ENCODE measurements around the gene ACSL5. TPM values are rescaled to one million over a fixed set of nuclear protein-coding genes. Genes with fewer than 3 reads are reported as not detected.
"Not testable (repeated sequence)": the region's sequence is repeated elsewhere in the genome, so short reads cannot be mapped to it uniquely, and the experiment has no call there.

Gene ACSL5
- total RNA-seq, 4 donors from 2014 or later = 2.2 to 7.0 (median 4.4) TPM

DNA sequence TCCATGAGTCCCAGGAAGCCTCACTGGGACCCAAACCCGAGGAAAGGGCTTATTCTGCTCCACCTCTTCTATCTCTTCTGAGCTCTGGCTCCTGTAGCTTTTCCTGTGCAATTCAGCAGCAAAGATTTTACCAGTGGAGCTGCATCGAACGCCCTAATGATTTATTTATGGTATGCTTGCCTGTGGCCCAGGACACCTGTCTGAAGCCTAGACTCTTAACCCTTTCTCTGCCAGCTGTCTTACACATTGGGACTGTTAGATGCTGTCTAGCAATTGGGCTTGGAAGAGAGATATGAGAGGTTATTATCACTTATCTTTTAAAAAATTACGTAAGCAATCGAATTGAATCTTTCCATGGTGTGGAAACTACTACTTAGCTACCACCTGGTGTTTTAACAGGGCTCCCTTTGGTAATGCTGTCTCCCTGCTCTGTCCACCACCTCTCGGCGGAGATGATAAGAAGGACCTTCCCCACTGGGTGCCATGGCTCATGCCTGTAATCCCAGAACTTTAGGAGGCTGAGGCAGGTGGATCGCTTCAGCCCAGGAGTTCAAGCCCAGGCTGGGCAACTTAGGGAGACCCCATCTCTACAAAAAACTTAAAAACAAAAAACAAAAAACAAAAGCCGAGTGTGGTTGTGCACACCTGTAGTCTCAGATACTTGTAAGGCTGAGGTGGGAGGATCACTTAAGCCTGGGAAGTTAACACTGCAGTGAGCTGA, 8.8 kb downstream of the ACSL5 start:
- WGBS, 2 donors = 55 to 71% methylated on average over 9 of the region's 9 CpGs
- no peak for DNase-seq (ENCODE audit: low spot score in 2 of 2)
- no peak overlapping the region for H3K4me3 ChIP-seq (ENCODE audit: low read depth, poor library complexity, severe bottlenecking)
- intact Hi-C loops (cut with DNase I; ENCODE audit: low total_unique reads) = no loop called here
- TF ChIP-seq, protein P1, sequence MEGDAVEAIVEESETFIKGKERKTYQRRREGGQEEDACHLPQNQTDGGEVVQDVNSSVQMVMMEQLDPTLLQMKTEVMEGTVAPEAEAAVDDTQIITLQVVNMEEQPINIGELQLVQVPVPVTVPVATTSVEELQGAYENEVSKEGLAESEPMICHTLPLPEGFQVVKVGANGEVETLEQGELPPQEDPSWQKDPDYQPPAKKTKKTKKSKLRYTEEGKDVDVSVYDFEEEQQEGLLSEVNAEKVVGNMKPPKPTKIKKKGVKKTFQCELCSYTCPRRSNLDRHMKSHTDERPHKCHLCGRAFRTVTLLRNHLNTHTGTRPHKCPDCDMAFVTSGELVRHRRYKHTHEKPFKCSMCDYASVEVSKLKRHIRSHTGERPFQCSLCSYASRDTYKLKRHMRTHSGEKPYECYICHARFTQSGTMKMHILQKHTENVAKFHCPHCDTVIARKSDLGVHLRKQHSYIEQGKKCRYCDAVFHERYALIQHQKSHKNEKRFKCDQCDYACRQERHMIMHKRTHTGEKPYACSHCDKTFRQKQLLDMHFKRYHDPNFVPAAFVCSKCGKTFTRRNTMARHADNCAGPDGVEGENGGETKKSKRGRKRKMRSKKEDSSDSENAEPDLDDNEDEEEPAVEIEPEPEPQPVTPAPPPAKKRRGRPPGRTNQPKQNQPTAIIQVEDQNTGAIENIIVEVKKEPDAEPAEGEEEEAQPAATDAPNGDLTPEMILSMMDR (IDR thresholded peaks at IDR 0.05) = no peak

DNA sequence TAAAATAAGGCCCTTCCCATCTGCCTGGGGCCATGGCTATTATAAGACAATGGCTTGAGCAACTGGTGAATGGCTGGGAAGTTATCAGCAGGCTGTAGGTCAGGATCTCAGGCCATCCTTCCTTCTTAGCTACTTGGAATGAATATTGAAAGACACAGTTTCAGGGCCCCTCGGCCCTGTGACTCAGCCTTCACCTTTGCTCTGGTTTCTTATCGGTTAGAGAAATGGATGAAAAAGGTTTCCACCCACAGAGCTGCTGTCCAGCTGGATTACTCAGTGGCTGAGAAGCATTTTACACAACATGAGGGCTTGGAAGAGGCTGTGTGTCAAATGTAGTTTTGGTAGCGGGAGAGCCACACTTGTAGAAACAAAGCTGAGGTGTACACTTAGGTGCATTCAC, 9.4 kb downstream of the ACSL5 start:
- no peak for TF ChIP-seq POLR2A (IDR thresholded peaks at IDR 0.05)
- TF ChIP-seq, protein P1 (IDR thresholded peaks at IDR 0.05) = no peak
- 60 to 61% methylated on average over 3 of the region's 3 CpGs for WGBS, 2 donors
- no peak for DNase-seq (ENCODE audit: low spot score in 2 of 2)
- intact Hi-C loops (cut with DNase I; ENCODE audit: low total_unique reads) = no loop called here
- H3K4me3 ChIP-seq (ENCODE audit: low read depth, poor library complexity, severe bottlenecking) = no peak overlapping the region

DNA sequence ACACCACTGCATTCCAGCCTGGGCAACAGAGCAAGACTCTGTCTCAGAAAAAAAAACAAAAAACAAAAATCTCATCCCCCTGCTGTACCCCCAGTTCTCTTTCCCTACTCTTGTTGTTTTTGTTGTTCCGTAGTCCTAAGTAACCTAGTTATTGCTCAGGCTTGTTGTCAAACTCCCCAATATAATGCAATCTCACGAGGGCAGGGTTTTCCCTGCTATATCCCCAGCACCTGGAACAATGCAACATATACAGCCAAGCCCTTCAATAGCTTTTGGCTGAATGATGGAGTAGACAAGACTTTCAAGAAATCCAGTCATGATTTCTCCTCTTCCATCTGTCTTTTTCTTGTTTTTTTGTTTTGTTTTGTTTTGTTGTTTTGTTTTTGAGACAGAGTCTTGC, 10.2 kb downstream of the ACSL5 start:
- intact Hi-C loops (cut with DNase I; ENCODE audit: low total_unique reads) = no loop called here
- no peak overlapping the region for H3K4me3 ChIP-seq (ENCODE audit: low read depth, poor library complexity, severe bottlenecking)
- TF ChIP-seq, protein P1 (IDR thresholded peaks at IDR 0.05) = no peak
- TF ChIP-seq POLR2A (IDR thresholded peaks at IDR 0.05) = no peak
- 73 to 80% methylated on average over 2 of the region's 2 CpGs for WGBS, 2 donors
- DNase-seq (ENCODE audit: low spot score in 2 of 2) = no peak

DNA sequence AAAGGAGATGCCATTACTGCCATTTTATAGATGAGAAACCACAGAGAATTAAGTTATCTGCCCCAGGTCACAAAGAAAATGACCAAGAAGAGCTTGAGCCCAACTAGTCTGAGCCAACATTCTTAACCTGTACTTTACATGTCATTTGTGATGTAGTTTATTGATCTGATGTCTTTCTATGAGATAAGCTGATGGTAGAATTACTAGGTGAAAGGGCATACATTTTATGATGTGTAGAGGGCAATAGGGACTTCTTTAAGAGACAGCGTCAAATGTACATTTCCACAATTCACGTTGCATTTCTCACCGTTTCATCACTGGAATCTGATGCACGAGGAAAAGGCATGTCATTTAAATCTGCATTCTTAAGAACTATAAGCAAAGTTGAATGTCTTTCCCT, 11.3 kb downstream of the ACSL5 start:
- 47 to 66% methylated on average over 4 of the region's 4 CpGs for WGBS, 2 donors
- intact Hi-C loops (cut with DNase I; ENCODE audit: low total_unique reads) = no loop called here
- H3K4me3 ChIP-seq (ENCODE audit: low read depth, poor library complexity, severe bottlenecking) = no peak overlapping the region
- TF ChIP-seq, protein P1 (IDR thresholded peaks at IDR 0.05) = no peak
- no peak for TF ChIP-seq POLR2A (IDR thresholded peaks at IDR 0.05)
- DNase-seq (ENCODE audit: low spot score in 2 of 2) = no peak

DNA sequence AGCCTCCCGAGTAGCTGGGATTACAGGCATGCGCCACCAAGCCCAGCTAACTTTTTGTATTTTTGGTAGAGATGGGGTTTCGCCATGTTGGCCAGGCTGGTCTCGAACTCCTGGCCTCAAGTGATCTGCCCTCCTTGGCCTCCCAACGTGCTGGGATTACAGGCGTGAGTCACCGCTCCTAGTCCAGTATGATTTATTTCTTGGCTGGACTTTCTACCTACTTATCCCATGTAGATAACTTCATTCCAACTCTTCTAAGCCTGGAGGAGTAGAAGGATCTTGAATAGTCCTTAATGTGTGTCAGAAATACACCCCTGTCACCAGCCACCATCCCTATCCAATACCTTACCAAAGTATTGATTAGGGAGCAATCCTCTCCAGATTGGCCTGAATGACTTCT, 14.1 kb downstream of the ACSL5 start:
- DNase-seq (ENCODE audit: low spot score in 2 of 2); H3K4me3 ChIP-seq (ENCODE audit: low read depth, poor library complexity, severe bottlenecking); intact Hi-C loops (cut with DNase I; ENCODE audit: low total_unique reads): not testable (repeated sequence)
- 80 to 82% methylated on average over 7 of the region's 7 CpGs for WGBS, 2 donors

DNA sequence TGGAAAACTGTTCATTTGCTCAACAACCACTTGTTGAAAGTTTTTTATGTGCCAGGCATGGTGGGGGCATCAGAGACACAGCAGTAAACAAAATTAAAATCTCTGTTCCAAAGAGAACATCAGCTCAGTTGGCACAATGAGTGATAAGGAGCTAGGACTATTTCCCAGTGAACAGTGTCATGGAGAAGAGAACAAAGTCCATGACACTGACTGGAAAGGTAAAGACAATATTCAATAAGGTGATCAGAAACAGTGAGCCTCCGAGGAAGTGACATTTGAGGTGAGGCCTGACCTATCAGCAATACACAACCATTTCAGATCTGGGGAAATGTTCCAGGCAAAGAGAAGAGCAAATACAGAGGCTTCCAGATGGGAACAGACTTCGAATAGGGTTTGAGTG, 14.6 kb downstream of the ACSL5 start:
- WGBS, 2 donors = 47 to 85% methylated on average over 2 of the region's 2 CpGs
- intact Hi-C loops (cut with DNase I; ENCODE audit: low total_unique reads) = no loop called here
- H3K4me3 ChIP-seq (ENCODE audit: low read depth, poor library complexity, severe bottlenecking) = no peak overlapping the region
- DNase-seq (ENCODE audit: low spot score in 2 of 2) = no peak
- TF ChIP-seq, protein P1 (IDR thresholded peaks at IDR 0.05) = no peak
- no peak for TF ChIP-seq POLR2A (IDR thresholded peaks at IDR 0.05)

All from lower leg skin (tissue), 4 donors.